Measurements from ENCODE around the gene CLEC4D. TPM values are rescaled to one million over a fixed set of nuclear protein-coding genes. Genes with fewer than 3 reads are reported as not detected.

Gene CLEC4D
- total and polyA plus RNA-seq, 2 experiments from 2014 or later: 0.24 to 0.90 TPM

GRCh38 chr12:8562310-8562709, 49.0 kb downstream of the CLEC4D start:
- Histone ChIP-seq H3F3A (replicated peaks; ENCODE audit: low read depth) (no peaks in the 10 kb centered on the region), H3K4me3 (no peak overlapping the region), H3K4me1 (ENCODE audit: insufficient read depth) (peaks cover 29% of the 10 kb centered on the region), H3K36me3 (ENCODE audit: insufficient read depth) (no peaks in the 10 kb centered on the region), H3K79me2 (replicated peaks; ENCODE audit: insufficient read depth) (no peaks in the 10 kb centered on the region), H4K20me1 (replicated peaks; ENCODE audit: insufficient read depth) (no peaks in the 10 kb centered on the region), H2AFZ (no peak overlapping the region), H3K9me2 (ENCODE audit: insufficient read depth) (no peaks in the 10 kb centered on the region), H3K27me3 (ENCODE audit: insufficient read depth) (no peaks in the 10 kb centered on the region), H3K4me2 (0 out of 2 replicates have a peak overlapping the region, but pooled peaks have one; percentile 14), H3K27ac (ENCODE audit: low read depth) (peak overlapping the region; percentile 61; the same call in 1 of the 2 replicates)
- Mint-ChIP-seq H3K4me3 (no peak overlapping the region), H3K9me3 (peaks cover 21% of the 10 kb centered on the region), H3K27me3 (ENCODE audit: insufficient read depth, low read depth, poor library complexity) (no peaks in the 10 kb centered on the region), H3K36me3 (ENCODE audit: low read depth) (peaks cover 18% of the 10 kb centered on the region), H3K4me1 (peaks cover 28% of the 10 kb centered on the region), H3K27ac (no peak overlapping the region)
- DNase-seq (ENCODE audit: low spot score) (peak; percentile 61), ATAC-seq (0 out of 3 replicates have a peak, but pooled peaks have one; percentile 18)
- no peak for TF ChIP-seq ZNF462 (CRISPR knock-in tag; IDR thresholded peaks at IDR 0.05)
- TF ChIP-seq, protein P1, sequence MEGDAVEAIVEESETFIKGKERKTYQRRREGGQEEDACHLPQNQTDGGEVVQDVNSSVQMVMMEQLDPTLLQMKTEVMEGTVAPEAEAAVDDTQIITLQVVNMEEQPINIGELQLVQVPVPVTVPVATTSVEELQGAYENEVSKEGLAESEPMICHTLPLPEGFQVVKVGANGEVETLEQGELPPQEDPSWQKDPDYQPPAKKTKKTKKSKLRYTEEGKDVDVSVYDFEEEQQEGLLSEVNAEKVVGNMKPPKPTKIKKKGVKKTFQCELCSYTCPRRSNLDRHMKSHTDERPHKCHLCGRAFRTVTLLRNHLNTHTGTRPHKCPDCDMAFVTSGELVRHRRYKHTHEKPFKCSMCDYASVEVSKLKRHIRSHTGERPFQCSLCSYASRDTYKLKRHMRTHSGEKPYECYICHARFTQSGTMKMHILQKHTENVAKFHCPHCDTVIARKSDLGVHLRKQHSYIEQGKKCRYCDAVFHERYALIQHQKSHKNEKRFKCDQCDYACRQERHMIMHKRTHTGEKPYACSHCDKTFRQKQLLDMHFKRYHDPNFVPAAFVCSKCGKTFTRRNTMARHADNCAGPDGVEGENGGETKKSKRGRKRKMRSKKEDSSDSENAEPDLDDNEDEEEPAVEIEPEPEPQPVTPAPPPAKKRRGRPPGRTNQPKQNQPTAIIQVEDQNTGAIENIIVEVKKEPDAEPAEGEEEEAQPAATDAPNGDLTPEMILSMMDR (conservative IDR thresholded peaks at IDR 0.05; ENCODE audit: low read depth in 2 of 2): peak; percentile 67 to 86

DNA sequence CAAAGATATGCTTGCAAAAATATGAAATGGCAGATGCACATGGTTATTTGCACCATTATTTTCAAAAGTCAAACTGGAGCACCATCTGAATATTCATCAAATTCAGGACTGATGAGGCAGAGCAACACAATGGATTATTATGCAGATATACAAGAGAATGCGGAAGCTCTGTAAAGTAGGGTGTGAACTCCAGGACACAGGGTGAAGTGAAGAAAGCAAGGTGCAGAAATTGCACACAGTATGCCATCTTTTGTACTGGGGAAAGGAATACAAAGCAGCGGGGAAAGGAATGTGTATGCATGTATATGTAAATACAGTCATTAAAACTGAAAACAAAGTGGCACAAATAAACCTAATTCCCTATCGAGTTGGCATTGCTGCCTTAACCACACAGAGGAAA, 50.1 kb downstream of the CLEC4D start:
- Mint-ChIP-seq H3K27ac (no peak overlapping the region; the same call in 1 of the 2 replicates), H3K4me3 (peak overlapping the region; percentile 6; the same call in 1 of the 3 replicates), H3K9me3 (peaks cover 26% of the 10 kb centered on the region), H3K4me1 (peaks cover 28% of the 10 kb centered on the region), H3K36me3 (ENCODE audit: low read depth) (peaks cover 19% of the 10 kb centered on the region), H3K27me3 (ENCODE audit: insufficient read depth, low read depth, poor library complexity) (no peaks in the 10 kb centered on the region)
- H3K9me2 ChIP-seq (ENCODE audit: insufficient read depth): no peaks in the 10 kb centered on the region
- no peak overlapping the region for H2AFZ ChIP-seq
- H3K27me3 ChIP-seq (ENCODE audit: insufficient read depth): no peaks in the 10 kb centered on the region
- ATAC-seq: peak; percentile 72
- no peaks in the 10 kb centered on the region for H4K20me1 ChIP-seq (replicated peaks; ENCODE audit: insufficient read depth)
- H3K36me3 ChIP-seq (ENCODE audit: insufficient read depth): no peaks in the 10 kb centered on the region
- H3K4me2 ChIP-seq: peak overlapping the region; percentile 8; the same call in 1 of the 2 replicates
- peak; percentile 33 for DNase-seq (ENCODE audit: low spot score)
- no peaks in the 10 kb centered on the region for H3K79me2 ChIP-seq (replicated peaks; ENCODE audit: insufficient read depth)
- H3K4me1 ChIP-seq (ENCODE audit: insufficient read depth): peaks cover 29% of the 10 kb centered on the region
- no peak overlapping the region for H3K4me3 ChIP-seq
- no peaks in the 10 kb centered on the region for H3F3A ChIP-seq (replicated peaks; ENCODE audit: low read depth)
- H3K27ac ChIP-seq (ENCODE audit: low read depth): peak overlapping the region; percentile 68
- TF ChIP-seq CREB1 (CRISPR knock-in tag; IDR thresholded peaks at IDR 0.05; ENCODE audit: low read depth): no peak
- TF ChIP-seq POLR2AphosphoS5 (IDR thresholded peaks at IDR 0.05; ENCODE audit: low read depth): no peak
- TF ChIP-seq EZH2 (IDR thresholded peaks at IDR 0.05; ENCODE audit: low read depth, unreplicated experiment): no peak
- TF ChIP-seq, protein P1 (conservative IDR thresholded peaks at IDR 0.05; ENCODE audit: low read depth in 2 of 2): no peak
- TF ChIP-seq, protein P2, sequence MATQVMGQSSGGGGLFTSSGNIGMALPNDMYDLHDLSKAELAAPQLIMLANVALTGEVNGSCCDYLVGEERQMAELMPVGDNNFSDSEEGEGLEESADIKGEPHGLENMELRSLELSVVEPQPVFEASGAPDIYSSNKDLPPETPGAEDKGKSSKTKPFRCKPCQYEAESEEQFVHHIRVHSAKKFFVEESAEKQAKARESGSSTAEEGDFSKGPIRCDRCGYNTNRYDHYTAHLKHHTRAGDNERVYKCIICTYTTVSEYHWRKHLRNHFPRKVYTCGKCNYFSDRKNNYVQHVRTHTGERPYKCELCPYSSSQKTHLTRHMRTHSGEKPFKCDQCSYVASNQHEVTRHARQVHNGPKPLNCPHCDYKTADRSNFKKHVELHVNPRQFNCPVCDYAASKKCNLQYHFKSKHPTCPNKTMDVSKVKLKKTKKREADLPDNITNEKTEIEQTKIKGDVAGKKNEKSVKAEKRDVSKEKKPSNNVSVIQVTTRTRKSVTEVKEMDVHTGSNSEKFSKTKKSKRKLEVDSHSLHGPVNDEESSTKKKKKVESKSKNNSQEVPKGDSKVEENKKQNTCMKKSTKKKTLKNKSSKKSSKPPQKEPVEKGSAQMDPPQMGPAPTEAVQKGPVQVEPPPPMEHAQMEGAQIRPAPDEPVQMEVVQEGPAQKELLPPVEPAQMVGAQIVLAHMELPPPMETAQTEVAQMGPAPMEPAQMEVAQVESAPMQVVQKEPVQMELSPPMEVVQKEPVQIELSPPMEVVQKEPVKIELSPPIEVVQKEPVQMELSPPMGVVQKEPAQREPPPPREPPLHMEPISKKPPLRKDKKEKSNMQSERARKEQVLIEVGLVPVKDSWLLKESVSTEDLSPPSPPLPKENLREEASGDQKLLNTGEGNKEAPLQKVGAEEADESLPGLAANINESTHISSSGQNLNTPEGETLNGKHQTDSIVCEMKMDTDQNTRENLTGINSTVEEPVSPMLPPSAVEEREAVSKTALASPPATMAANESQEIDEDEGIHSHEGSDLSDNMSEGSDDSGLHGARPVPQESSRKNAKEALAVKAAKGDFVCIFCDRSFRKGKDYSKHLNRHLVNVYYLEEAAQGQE (IDR thresholded peaks at IDR 0.05; ENCODE audit: unreplicated experiment): no peak
- no peak for TF ChIP-seq STAT1 (IDR thresholded peaks at IDR 0.05; ENCODE audit: unreplicated experiment)

Measured in GM23338 (cell line).